ENCODE data around the gene SYAP1. TPM values are rescaled to one million over a fixed set of nuclear protein-coding genes. Genes with fewer than 3 reads are reported as not detected.
A peak's percentile ranks its signal among the peaks of the same experiment; 100 is the strongest.

SYAP1 gene
- total and polyA plus RNA-seq, 2 of the 8 experiments (the other 6 are each of a cell fraction or from before 2014, with no cell fraction given): 2.9 to 20.3 TPM

DNA sequence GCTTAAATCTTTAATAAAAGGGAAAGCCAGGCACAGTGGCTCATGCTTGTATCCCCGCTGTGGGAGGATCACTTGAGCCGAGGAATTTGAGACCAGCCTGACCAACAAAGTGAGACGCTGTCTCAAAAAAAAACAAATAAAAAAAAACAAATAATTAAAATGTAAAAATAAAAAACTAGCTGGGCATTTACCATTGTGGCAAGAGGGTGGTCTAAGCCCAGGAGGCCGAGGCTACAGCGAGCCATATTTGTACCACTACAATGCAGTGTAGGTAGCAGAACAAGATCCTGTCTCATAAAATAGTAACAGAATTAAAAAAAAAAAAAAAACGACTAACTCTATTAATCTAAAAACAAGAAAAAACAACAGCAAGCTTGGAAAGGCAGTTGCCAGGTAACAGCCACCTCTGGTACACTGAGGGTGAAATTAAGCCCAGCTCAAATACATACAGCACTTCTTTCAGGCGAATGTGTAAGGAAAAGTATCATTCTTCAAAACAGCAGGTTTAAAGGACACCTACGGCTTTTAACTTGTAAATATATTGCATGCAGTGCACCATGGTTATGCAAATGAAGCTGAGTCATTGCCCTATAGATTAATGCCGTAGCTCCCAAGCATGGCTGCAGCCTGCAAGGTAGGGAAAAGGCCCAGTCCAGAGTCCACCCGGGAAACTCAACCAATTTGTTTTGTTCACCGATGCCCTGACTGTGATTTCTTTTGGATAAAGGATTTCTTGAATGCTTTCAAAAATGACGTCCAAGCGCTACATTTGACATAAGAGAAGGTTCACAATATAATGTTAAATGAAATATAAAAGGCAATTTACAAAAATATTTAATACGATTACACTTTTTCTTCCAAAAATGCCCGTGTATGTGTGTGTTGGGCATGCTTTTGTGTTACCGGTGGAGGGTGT is 52.3 kb downstream of the SYAP1 start:
- H2AK5ac ChIP-seq (ENCODE audit: low read depth, low read length): peak overlapping the region; percentile 39; the same call in 1 of the 2 replicates
- H2BK15ac ChIP-seq (ENCODE audit: low read length): no peak overlapping the region
- peak overlapping the region in 1 of 4 experiments; percentile 27; a peak in 1 of 8 replicates for H3K4me3 ChIP-seq (ENCODE audit: extremely low read depth in 1 of 4, insufficient read depth in 2 of 4, low read depth in 3 of 4, low read length in 4 of 4)
- no peaks in the 10 kb centered on the region for H3K79me1 ChIP-seq (ENCODE audit: low read depth, low read length)
- H4K8ac ChIP-seq (ENCODE audit: extremely low read depth, insufficient read depth, low read length): no peak overlapping the region
- H3K4ac ChIP-seq (replicated peaks; ENCODE audit: insufficient read length, low read depth, low read length): no peak overlapping the region
- peak overlapping the region; percentile 83 for H3K27ac ChIP-seq (ENCODE audit: low read depth, low read length)
- H4K91ac ChIP-seq (replicated peaks; ENCODE audit: insufficient read length, low read length): peak overlapping the region; percentile 81
- H4K20me1 ChIP-seq (replicated peaks in 1 of 2; ENCODE audit: control insufficient read depth in 1 of 2, insufficient read depth in 2 of 2, low read length in 2 of 2): no peaks in the 10 kb centered on the region
- H3K36me3 ChIP-seq (ENCODE audit: control insufficient read depth in 2 of 4, insufficient read depth in 4 of 4, low read length in 3 of 4): no peaks in the 10 kb centered on the region
- 0 out of 4 replicates have a peak, but pooled peaks cover 2 to 5% of the 10 kb centered on the region in 2 experiments for H3K9me3 ChIP-seq (ENCODE audit: insufficient read depth in 2 of 2, low read depth in 1 of 2, low read length in 1 of 2)
- no peaks in the 10 kb centered on the region for H3K23me2 ChIP-seq (ENCODE audit: low read depth, low read length)
- no peak overlapping the region for H2AFZ ChIP-seq (ENCODE audit: low read length)
- H3K9ac ChIP-seq (replicated peaks in 1 of 4; ENCODE audit: extremely low read depth in 1 of 4, low read depth in 3 of 4, low read length in 3 of 4): peak overlapping the region in 3 of 4 experiments; percentile 40 to 58 (median 42); a peak in 5 of 7 replicates
- H3K14ac ChIP-seq (ENCODE audit: insufficient read length): no peak overlapping the region
- FAIRE-seq (peak; percentile 89), DNase-seq (ENCODE audit: low read depth in 1 of 2, low spot score in 2 of 2) (peak in 1 of 2 experiments; percentile 44)
- 20% methylated on average over 14 of the region's 16 CpGs; no CpG with 5 or more reads in 1 of the 2 experiments for WGBS, 2 experiments (ENCODE audit: extremely low coverage in 1 of 2, insufficient coverage in 1 of 2, insufficient read length in 1 of 2, insufficient replicate concordance in 2 of 2, low coverage in 1 of 2, low lambda C conversion rate in 2 of 2, missing lambda C conversion rate in 1 of 2)
- H3K4me2 ChIP-seq (ENCODE audit: insufficient read depth in 1 of 2, low read depth in 2 of 2, low read length in 2 of 2): peak overlapping the region; percentile 14 to 32; a peak in 3 of 4 replicates
- peak overlapping the region; percentile 96 for H2BK12ac ChIP-seq (ENCODE audit: low read depth, low read length)
- no peak overlapping the region for H3K23ac ChIP-seq (ENCODE audit: insufficient read length)
- H2BK20ac ChIP-seq (ENCODE audit: low read length): no peak overlapping the region
- peak overlapping the region; percentile 83 for H2BK120ac ChIP-seq (replicated peaks; ENCODE audit: low read depth, low read length)
- H4K5ac ChIP-seq (ENCODE audit: insufficient read length, low read depth, low read length): peak overlapping the region; percentile 65
- ChIA-PET POLR2A (ENCODE audit: partially characterized antibody) (interaction anchor here (0.6 to 1.9 kb wide), 13 partner anchors 8 to 288 kb away, joined by 3 to 9 read pairs (median 4); partner anchors contain the start of genes CTPS2 and SYAP1), CTCF (ENCODE audit: partially characterized antibody) (interaction anchor here (0.6 to 1.4 kb wide), 4 partner anchors 9 to 55 kb away, joined by 3 to 4 read pairs (median 4); no protein-coding TSS in a partner anchor)
- no peaks in the 10 kb centered on the region for H3K79me2 ChIP-seq (ENCODE audit: control insufficient read depth in 1 of 2, insufficient read depth in 2 of 2, low read length in 2 of 2)
- no peak overlapping the region; the same call in 1 of the 2 replicates for H3K18ac ChIP-seq (ENCODE audit: extremely low read depth, low read length)
- H2BK5ac ChIP-seq (ENCODE audit: low read depth, low read length): peak overlapping the region; percentile 91
- H3K56ac ChIP-seq (replicated peaks; ENCODE audit: insufficient read length, low read depth, low read length): no peak overlapping the region
- no peaks in the 10 kb centered on the region for H3K27me3 ChIP-seq (replicated peaks in 1 of 4; ENCODE audit: control insufficient read depth in 3 of 4, extremely low read depth in 1 of 4, insufficient read depth in 3 of 4, low read length in 3 of 4)
- H3K4me1 ChIP-seq (replicated peaks in 1 of 4; ENCODE audit: control insufficient read depth in 3 of 4, insufficient read depth in 4 of 4, low read length in 3 of 4): peaks cover 0 to 6% (median 0%) of the 10 kb centered on the region in 4 experiments; a peak in 2 of 7 replicates
- TF ChIP-seq JUN (IDR thresholded peaks at IDR 0.05; ENCODE audit: low read depth, low read length): peak; percentile 53; the same call in 1 of the 2 replicates
- TF ChIP-seq SP1 (IDR thresholded peaks at IDR 0.05; ENCODE audit: low read depth, low read length): peak; percentile 35; the same call in 1 of the 2 replicates
- TF ChIP-seq KDM5A (IDR thresholded peaks at IDR 0.05; ENCODE audit: low read length): no peak
- peak; percentile 57; the same call in 1 of the 2 replicates for TF ChIP-seq POU5F1 (IDR thresholded peaks at IDR 0.05; ENCODE audit: low read depth, low read length)
- TF ChIP-seq NRF1 (IDR thresholded peaks at IDR 0.05; ENCODE audit: low read depth, low read length): no peak
- TF ChIP-seq TAF1 (IDR thresholded peaks at IDR 0.05; ENCODE audit: low read depth, low read length): 0 out of 2 replicates have a peak, but pooled peaks have one; percentile 33
- TF ChIP-seq NANOG (IDR thresholded peaks at IDR 0.05; ENCODE audit: insufficient read depth, low read depth, low read length, poor library complexity, severe bottlenecking): peak; percentile 50
- TF ChIP-seq TBP (IDR thresholded peaks at IDR 0.05; ENCODE audit: low read depth, low read length): peak; percentile 47
- no peak for TF ChIP-seq TEAD4 (IDR thresholded peaks at IDR 0.05; ENCODE audit: low read depth, low read length)
- TF ChIP-seq SIX5 (IDR thresholded peaks at IDR 0.05; ENCODE audit: low read depth, low read length): no peak
- peak; percentile 15; the same call in 1 of the 2 replicates for TF ChIP-seq POLR2AphosphoS5 (IDR thresholded peaks at IDR 0.05; ENCODE audit: low read depth, low read length)
